NCI-H226 (cell line): ENCODE data around the gene FER.
"Not testable (repeated sequence)": the region's sequence is repeated elsewhere in the genome, so short reads cannot be mapped to it uniquely, and the experiment has no call there.

Experiments
- DNase-seq: peaks from one replicate; pipeline ENCODE4 v3.0.0-alpha.2; 2015

Gene FER

DNA sequence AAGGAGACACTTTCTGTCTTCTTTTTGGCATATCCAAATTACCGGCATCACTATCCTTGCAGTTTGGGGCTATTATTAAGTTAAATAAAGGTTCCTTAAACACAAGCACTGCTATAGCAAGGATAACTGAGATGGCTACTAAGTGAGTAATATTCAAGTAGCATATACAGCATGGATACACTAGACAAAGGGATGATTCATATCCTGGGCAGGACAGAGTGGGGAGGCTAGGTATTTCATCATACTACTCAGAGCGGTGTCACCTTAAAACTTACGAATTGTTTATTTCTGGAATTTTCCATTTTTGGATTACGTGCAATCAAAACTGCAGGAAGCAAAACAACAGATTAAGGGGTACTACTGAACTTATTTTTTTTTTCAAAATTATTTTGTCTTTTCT is 54.1 kb downstream of the FER start:
- DNase-seq: peak; percentile 89

DNA sequence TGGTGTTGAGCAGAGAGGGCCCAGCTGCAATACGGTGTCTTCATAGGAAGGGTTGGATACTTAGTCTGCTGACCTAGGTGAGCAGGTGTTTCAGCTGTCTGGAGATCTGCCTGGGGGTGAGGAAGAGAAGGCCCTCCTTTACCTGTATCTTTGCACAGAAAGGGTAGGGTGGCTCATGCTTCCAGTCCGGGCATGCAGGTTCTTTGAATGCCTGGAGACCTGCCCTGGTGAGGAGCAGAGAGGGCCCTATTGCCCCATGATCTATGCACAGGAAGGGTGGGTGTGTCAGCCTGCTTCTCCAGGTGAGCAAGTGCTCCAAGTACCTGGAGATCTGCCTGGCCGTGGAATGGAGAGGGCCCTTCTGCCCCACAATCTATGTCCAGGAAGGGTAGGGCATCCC is 63.0 kb downstream of the FER start:
- DNase-seq: no peak

DNA sequence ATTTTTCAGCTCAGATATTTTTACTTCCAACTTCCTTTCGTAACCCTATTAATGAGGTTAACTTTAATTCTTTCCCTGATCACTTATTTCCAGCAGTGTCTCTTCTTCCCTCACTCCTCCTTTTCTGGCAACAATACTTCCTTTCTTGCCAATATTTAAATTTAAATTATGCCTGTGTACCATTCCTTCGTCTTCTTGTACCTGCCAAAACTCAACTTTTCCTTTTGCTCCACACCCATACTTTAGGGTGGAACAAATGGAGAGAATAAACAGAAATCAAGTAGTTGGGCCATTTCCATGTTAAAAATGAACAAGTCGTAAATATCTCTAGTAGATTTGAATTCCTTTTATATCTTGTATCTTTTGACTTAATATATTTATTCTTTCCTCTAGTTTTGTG is 66.0 kb downstream of the FER start:
- no peak for DNase-seq

DNA sequence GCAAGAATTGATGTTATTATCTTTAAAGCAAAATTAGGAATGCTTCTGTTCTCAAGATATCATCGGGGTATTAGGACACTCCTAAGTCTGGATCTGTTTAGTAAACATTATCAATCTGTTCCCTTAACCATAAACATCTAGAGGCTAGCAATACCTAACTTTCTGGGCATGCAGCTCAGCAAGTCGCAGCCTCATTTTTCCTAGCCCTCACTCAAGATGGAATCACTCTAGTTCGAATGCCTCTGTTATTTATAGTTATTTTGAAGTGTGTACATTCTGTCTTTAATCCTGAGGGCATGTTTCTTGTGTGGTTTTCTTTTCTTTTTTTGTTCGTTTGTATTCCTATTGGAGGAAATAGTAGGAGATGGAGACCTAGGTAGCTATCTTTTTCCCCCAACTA is 66.9 kb downstream of the FER start:
- no peak for DNase-seq

DNA sequence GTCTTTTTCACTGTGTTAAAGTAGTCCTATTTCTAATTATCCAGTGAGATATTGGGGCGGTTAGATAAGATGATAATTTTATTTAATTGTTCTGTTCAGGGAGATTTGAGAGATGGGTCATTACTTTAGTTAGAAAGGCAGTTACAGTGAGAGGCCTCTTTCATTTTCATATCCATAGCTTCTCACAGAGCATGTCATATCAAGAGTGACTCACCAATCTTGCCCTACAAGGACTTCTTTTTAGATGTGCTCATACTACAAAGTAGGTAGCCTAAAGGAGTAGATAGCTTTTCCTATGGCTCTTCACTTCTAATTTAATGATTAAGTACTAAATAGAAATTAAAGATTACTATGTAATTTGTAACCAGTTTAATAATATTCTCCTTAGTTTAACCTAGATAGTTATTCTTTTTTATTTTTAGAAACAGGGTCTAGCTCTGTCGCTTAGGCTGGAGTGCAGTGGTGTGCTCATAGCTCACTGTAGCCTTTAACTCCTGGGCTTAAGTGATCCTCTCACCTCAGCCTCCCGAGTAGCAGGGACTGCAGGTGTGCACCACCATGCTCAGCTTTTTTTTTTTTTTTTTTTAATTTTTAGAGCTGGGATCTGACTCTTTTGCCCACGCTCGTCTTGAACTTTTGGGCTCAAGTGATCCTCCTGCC is 71.0 kb downstream of the FER start:
- peak; percentile 72 for DNase-seq

DNA sequence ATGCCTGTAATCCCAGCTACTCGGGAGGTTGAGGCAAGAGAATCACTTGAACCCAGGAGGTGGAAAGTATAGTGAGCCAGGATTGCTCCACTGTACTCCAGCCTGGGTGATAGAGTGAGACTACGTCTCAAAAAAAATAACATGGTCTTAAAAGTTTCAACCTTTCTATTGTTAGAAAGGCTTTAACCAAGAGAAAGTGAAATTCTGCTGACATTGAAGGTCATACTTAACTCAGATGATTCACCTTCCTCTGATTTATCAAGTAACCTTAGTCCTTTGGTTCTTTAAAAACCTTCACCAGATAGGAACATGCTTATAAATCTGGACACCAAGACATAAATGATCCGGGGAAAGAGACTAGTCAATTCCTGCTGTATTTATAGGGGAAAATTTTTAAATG is 73.3 kb downstream of the FER start:
- DNase-seq: no peak

DNA sequence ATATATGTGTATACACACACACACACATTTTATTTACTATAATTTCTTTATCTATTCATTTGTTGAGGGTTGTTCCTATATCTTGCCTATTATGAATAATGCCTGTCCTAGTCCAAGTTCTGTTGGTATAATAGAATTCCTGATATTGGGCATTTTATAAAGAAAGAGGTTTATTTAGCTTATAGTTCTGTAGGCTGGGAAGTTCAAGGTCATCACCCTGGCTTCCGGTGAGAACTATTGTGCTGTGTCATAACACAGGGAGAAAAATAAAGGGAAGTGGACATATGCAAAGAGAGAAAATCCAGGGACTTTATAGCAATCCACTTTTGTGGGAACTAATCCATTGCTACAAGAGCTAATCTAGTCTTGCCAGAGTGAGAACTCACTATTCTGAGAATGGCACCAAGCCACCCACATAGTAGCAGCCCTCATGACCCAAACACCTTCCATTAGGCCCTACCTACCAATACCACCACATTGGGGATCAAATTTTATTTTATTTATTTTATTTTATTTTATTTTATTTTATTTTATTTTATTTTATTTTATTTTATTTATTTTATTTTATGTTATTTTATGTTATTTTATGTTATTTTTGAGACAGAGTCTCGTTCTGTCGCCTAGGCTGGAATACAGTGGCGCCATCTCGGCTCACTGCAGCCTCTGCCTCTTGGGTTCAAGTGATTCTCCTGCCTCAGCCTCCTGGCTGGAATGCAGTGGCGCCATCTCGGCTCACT is 74.7 kb downstream of the FER start:
- DNase-seq: no peak

DNA sequence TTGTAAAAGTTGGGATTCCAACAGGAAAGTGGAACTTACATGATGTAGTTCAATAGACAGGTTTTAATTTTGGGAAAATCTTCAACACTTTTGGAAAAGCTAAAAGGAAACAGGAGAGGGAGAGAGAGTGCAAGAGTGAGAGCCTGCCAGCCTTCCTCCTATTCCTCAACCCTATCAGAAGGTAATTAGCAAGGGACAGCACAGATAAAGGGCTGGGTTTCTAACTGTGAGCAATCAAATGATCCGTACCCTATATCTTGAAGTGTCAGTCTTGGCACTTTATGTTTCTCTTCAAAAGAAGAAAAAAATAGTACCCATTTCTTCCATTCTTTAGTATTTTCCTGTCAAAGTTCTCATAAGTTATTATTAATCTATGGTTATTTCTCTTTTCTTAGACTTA is 79.4 kb downstream of the FER start:
- no peak for DNase-seq

DNA sequence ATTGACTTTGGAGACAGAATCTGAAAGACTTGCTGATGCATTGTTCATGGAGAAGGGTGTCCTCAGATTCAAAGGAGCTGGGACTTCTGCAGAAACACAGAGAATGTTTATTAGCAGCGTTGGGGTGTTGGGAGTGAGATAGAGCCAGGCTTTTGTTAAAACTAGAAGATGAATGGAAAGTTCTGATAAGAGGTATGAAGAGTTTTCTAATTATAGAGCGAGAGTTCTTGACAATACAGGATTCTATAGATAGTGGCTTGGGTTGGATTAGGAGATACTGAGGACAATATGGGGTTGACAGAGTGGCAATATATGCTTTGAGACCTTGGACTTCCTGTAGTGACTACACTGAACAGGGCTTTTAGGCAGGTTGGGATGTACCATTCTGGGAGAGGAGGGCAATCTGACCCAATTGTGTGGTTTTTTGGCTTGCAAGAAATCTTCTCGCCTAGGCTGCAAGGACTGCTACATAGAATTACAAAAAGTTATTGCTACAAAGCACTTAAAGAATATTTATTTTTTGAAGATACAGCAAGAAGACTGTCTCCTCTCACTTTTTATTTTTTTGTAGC is 83.1 kb downstream of the FER start:
- no peak for DNase-seq

DNA sequence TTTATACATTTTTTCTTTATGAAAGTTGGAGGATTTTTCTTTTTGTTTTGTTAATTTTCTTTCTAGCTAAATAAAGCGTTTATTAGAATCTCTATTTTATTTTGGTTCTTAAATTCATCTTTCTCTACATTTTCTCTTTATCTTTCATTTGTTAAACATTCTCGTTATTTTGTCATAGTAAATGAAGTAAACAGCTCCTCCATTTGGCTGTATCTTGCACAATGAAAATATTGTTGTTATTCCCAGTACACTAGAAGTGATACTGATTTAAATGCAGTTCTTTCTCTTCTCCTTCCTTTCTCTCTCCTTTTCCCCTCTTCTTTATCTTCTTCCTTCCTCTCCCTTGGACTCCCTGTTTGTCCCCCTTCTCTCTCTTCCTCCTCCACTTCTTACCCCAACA is 88.8 kb downstream of the FER start:
- no peak for DNase-seq

DNA sequence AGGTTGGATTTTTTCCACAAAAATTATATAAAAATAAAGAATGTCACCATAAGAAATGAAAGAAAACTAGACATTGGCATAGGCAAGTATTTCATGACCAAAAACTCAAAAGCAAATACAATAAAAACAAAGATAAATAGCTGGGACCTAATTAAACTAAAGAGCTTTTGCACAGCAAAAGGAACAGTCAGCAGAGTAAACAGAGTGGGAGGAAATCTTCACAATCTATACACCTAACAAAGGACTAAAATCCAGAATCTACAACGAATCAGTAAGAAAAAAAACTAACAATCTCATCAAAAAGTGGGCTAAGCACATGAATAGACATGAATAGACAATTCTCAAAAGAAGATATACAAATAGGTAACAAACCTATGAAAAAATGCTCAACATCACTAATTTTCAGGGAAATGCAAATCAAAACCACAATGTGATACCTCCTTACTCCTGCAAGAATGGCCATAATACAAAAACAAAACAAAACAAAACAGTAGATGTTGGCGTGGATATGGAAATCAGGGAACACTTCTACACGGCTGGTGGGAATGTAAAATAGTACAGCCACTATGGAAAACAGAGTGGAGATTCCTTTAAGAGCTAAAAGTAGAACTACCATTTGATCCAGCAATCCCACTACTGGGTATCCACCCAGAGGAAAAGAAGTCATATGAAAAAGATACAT is 94.7 kb downstream of the FER start:
- not testable (repeated sequence) for DNase-seq

DNA sequence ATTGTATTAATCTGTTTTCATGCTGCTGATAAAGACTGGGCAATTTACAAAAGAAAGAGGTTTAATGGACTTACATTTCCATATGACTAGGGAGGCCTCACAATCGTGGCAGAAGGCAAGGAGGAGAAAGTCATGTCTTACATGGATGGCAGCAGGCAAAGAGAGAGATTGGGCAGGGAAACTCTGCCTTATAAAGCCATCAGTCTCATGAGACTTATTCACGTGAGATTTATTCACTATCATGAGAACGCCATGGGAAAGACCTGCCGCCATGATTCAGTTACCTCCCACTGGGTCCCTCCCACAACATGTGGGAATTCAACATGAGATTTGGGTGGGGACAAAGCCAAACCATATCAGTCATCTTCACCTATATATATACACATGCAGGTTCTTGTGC is 103.4 kb downstream of the FER start:
- not testable (repeated sequence) for DNase-seq

DNA sequence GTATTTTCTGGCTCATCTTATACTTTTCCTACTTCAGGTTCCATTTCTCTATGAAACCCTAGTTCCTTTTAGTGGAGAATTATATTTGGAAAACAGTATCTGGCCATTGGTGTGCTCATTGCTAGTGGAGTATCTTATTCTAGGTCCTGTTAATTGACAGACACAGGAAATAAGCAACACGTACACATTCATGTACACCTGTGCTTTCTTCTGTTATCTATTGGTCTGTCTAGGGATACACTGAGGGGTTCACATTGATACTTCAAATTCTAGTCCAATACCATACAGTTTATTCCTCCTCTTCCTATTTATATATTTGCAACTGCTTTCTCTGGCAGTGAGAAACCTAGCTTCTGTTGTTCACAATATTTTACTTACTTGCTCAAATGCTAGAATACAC is 110.2 kb downstream of the FER start:
- DNase-seq: no peak

DNA sequence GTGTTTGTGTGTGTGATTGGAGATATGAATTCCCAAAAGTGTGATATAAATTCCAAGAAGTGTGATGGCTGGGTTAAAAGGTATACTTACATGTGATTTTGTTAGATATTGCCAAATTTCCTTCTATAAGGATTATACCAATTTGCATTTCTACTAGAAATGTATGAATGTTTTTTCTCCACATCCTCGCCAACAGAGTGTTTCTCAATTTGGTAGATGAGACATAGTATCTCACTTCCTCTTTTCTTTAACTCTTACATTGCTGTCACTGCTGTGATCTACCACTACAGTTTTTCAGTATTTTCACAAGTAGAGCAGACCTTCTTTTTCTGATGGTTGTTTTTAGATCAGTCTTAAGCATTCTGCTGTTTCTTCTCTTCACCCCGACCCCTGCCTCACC is 111.3 kb downstream of the FER start:
- DNase-seq: peak; percentile 10

DNA sequence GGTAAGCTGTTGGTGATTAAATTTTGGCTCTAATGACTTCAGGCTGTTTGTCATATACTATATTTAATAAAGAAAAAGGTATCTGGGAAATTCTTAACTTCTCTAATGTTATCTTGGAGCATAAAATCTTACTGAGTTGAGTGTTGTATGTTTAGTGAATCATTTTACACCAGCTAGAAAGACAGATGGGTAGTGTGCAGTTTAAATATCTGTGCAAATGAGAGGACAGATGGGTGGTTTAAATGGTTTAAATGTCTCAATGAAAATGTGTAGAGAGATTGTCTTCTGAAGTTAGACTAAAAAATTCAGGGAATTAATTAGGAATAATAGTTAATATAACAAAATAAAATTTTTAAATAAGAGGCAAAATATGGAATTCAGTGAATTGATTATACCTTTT is 114.5 kb downstream of the FER start:
- DNase-seq: no peak

DNA sequence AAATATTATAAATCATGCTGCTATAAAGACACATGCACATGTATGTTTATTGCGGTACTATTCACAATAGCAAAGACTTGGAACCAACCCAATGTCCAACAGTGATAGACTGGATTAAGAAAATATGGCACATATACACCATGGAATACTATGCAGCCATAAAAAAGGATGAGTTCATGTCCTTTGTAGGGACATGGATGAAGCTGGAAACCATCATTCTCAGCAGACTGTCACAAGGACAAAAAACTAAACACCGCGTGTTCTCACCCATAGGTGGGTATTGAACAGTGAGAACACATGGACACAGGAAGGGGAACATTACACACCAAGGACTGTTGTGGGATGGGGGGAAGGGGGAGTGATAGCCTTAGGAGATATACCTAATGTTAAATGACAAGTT is 118.4 kb downstream of the FER start:
- not testable (repeated sequence) for DNase-seq

DNA sequence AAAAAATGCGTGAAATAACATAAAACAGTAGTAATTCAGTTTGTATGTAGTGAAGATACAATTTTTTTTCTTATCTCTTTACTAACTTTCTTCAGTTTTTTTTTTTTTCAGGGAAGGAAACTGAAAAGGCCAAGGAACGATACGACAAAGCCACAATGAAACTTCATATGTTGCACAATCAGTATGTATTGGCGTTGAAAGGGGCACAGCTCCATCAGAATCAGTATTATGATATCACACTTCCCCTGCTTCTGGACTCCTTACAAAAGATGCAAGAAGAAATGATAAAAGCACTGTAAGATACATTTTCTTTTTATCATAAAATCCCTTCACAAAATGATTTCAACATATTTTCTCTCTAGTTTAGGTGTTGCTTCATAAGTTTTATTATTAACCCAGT is 120.0 kb downstream of the FER start:
- DNase-seq: no peak

DNA sequence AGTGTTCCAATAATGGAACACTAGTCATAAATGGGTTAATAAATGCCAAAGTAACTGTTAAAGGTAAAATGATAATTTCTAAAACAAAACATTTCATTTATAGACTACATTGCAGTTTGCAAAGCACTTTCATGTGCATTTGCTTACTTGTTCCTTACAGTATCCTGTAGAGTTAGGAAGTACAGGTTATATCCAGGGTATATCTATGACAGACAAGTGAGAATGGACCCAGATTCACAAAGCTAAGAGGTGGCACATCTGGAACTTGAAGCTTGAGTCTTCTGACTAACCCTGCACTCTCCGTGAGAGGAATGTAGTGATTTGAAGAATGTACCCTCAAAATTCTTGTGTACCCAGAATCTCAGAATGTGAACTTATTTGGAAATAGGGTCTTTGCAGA is 121.4 kb downstream of the FER start:
- no peak for DNase-seq

DNA sequence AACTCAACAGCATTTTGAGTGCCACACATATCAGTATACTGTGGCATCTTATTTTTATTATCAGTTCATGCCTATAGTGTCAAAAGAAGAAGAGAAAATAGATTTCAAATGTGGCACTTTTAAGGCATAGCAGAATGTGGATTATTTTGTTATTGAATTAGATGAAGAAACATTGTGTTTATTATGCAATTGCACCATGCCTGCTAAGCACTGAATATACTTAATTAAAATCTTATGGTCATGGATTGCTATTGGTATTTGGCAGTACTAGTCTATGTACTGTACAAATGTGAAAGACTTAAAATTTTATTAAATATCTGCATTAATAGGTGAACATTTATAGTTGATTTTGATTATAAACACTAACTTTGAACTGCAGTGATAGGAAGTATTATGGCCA is 128.8 kb downstream of the FER start:
- DNase-seq: no peak

DNA sequence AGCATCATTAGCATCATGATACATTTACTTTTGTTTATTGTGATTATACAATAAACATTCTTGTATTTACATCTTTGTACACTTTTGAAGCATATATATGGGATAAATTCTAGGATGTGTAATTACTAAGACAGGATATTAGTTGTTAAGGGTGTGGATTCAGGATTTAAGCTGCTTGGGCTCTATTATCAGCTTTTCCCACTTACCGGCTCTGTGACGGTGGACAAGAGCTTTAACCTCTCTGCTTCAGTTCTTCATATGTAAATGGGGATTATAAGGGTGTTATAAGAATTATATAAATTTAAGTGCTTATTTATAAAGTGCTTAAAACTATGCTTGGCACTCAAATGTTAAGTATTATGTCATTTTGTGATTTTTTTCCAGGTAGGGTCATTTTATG is 131.1 kb downstream of the FER start:
- DNase-seq: no peak

DNA sequence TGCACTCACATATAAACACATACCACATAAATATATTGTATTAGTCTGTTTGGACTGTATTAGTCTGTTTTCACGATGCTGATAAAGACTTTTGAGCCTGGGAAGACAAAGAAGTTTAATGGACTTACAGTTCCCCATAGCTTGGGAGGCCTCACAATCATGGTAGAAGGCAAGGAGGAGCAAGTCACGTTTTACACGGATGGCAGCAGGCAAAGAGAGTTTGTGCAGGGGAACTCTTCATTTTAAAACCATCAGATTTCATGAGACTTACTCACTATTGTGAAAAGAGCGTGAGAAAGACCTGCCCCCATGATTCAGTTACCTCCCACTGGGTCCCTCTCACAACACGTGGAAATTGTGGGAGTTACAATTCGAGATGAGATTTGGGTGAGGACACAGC is 133.4 kb downstream of the FER start:
- DNase-seq: no peak

DNA sequence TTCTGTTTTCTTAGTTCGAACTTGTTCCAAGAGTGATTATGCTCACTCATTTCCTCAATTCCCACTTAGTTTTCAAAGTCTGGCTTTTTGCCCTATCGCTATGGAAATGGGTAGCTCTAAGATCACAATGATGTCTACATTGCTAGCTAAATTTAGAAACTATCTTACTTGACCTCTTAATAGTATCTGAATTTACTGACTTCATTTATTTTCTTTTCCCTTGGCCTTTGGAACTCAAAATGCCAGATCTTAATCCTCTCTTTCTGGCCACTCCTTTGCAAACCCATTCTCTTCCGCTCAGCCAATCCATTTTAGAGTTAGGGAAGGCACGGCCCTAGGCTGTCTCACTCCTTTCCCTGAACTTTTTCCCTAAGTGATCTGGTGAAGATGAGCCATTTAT is 137.0 kb downstream of the FER start:
- DNase-seq: no peak

DNA sequence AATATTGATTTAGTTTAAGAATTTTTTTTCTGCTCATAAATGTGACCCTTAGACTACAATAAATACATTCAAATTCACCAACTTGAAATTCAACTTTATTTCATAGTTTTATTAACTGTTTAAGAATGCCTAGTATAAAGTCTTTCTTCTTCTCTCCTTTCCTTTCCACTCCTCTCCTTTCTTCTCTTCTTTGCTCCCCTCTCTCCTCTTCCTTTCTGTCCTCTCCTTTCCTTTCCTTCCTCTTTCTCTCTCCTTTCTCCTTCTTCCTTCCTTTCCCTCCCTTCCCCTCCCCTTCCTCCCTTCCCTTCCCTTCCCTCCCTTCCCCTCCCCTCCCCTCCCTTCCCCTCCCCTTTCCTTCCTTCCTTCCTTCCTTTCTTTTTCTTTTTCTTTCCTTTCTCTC is 150.6 kb downstream of the FER start:
- DNase-seq: no peak

DNA sequence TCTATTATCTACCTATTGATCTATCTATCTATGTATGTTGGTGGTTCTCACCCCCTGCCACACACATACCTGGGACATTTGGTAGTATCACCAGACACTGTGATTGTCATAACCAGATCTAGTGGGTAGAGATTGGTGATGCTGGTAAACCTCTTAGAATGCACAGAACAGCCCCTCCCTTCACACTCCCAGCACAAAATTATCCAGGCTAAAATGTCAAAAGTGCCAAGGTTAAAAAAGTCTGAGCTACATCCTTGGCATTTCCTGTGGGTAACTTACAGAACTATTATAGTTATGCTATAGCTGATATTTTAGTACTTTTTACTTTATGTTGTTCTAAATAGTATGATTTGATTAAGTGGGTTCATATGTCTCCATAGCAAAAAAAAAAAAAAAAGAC is 151.0 kb downstream of the FER start:
- peak; percentile 7 for DNase-seq
